ENCODE measurements around the gene IGF1R. TPM values are rescaled to one million over a fixed set of nuclear protein-coding genes. Genes with fewer than 3 reads are reported as not detected.

IGF1R gene
- total RNA-seq, 1 donor from 2014 or later: 131 TPM

DNA sequence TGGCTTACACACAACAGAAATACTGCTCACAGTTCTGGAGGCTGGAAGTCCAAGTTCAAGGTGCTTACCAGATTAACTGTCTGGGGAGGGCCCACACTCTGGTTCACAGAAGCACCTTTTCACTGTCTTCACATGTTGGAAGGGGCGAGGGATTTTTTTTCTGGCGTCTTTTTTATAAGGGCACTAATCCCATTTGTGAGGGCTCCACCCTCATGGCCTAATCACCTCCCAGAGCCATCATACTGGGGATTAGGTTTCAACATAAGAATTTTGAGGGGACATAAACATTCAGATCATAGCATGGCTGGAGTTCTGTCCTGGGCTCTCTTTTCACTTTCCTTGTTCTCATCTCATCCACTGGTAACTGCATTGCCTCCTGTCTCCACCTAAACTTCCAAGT lies 63.5 kb downstream of the IGF1R start:
- Mint-ChIP-seq H3K27ac (ENCODE audit: unreplicated experiment) (peak overlapping the region; percentile 54), H3K4me1 (ENCODE audit: unreplicated experiment) (peaks cover 64% of the 10 kb centered on the region), H3K4me3 (ENCODE audit: unreplicated experiment) (peak overlapping the region; percentile 13)

DNA sequence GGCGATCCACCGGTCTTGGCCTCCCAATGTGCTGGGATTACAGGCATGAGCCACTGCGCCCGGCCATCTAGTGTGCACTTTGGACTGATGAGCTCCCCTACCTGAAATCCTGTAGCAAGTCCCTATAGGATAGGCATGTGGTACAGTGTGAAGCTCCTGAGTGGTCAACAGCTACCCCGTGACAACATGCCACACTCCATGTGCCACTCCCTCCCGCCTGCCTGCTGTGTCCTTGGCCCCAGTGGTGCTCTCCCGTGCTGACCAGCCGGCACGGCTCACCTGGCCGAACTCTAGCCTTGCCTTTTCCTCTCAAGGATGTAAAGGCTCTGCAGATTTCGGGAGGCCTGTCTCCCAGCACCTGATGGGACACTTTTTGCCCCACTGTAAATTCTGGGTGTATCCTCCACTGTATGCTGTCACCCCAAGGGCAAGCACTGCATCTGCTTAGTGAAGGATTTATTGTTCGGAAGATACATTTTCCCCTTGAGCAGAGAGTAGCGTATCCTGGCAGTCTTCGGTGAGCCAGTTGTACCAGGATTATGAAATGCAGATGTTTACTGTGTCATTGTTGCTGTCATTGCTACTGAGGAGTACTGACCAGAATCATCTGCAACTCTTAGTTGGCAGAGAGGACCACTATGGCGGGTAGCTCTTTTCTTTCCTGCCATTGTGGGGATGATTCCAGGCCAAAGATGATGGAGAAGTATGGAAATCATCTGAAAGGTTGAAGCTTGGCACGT lies 64.7 kb downstream of the IGF1R start:
- H3K27me3 Mint-ChIP-seq (ENCODE audit: unreplicated experiment): peaks cover 8% of the 10 kb centered on the region
- H3K36me3 Mint-ChIP-seq (ENCODE audit: low read depth, unreplicated experiment): peaks cover 18% of the 10 kb centered on the region
- peaks cover 72% of the 10 kb centered on the region for H3K4me1 Mint-ChIP-seq (ENCODE audit: unreplicated experiment)
- no peak overlapping the region for H3K4me3 Mint-ChIP-seq (ENCODE audit: unreplicated experiment)
- no peaks in the 10 kb centered on the region for H3K9me3 Mint-ChIP-seq (ENCODE audit: unreplicated experiment)
- no peak for DNase-seq (ENCODE audit: low spot score)
- TF ChIP-seq, protein P1, sequence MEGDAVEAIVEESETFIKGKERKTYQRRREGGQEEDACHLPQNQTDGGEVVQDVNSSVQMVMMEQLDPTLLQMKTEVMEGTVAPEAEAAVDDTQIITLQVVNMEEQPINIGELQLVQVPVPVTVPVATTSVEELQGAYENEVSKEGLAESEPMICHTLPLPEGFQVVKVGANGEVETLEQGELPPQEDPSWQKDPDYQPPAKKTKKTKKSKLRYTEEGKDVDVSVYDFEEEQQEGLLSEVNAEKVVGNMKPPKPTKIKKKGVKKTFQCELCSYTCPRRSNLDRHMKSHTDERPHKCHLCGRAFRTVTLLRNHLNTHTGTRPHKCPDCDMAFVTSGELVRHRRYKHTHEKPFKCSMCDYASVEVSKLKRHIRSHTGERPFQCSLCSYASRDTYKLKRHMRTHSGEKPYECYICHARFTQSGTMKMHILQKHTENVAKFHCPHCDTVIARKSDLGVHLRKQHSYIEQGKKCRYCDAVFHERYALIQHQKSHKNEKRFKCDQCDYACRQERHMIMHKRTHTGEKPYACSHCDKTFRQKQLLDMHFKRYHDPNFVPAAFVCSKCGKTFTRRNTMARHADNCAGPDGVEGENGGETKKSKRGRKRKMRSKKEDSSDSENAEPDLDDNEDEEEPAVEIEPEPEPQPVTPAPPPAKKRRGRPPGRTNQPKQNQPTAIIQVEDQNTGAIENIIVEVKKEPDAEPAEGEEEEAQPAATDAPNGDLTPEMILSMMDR (IDR thresholded peaks at IDR 0.05; ENCODE audit: unreplicated experiment): no peak
- H3K27ac Mint-ChIP-seq (ENCODE audit: unreplicated experiment): peak overlapping the region; percentile 40

More for the DNA sequence above, 63.5 kb downstream of the IGF1R start:
- DNase-seq (ENCODE audit: low spot score): no peak
- TF ChIP-seq, protein P1 (IDR thresholded peaks at IDR 0.05; ENCODE audit: unreplicated experiment): no peak
- Mint-ChIP-seq H3K27me3 (ENCODE audit: unreplicated experiment) (peaks cover 8% of the 10 kb centered on the region), H3K9me3 (ENCODE audit: unreplicated experiment) (no peaks in the 10 kb centered on the region), H3K36me3 (ENCODE audit: low read depth, unreplicated experiment) (peaks cover 20% of the 10 kb centered on the region)

DNA sequence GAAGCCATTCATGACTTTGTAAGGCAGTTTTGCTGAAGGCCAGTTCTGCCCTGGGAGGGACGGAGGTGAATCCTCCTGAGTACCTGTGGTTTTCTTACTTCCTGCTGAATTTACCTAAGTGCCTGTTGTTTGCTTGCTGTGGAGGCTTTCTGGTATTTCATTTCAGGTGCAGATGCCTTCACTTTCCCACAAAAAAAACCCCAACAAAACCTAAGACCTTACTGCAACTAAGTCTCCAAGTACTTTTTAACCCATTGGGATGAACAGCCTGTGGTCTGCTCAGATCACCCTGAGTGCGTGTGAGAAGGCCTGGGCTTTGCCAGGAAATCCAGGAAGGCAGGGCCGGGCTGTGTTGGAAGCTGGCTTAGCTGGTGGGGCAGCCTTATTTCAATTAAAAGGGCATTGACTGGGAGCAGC lies 65.3 kb downstream of the IGF1R start:
- H3K9me3 Mint-ChIP-seq (ENCODE audit: unreplicated experiment): no peaks in the 10 kb centered on the region
- peak; percentile 17 for DNase-seq (ENCODE audit: low spot score)
- H3K4me3 Mint-ChIP-seq (ENCODE audit: unreplicated experiment): no peak overlapping the region
- H3K27me3 Mint-ChIP-seq (ENCODE audit: unreplicated experiment): peaks cover 10% of the 10 kb centered on the region
- TF ChIP-seq, protein P1 (IDR thresholded peaks at IDR 0.05; ENCODE audit: unreplicated experiment): no peak
- H3K36me3 Mint-ChIP-seq (ENCODE audit: low read depth, unreplicated experiment): peaks cover 12% of the 10 kb centered on the region
- no peak overlapping the region for H3K27ac Mint-ChIP-seq (ENCODE audit: unreplicated experiment)
- H3K4me1 Mint-ChIP-seq (ENCODE audit: unreplicated experiment): peaks cover 72% of the 10 kb centered on the region

DNA sequence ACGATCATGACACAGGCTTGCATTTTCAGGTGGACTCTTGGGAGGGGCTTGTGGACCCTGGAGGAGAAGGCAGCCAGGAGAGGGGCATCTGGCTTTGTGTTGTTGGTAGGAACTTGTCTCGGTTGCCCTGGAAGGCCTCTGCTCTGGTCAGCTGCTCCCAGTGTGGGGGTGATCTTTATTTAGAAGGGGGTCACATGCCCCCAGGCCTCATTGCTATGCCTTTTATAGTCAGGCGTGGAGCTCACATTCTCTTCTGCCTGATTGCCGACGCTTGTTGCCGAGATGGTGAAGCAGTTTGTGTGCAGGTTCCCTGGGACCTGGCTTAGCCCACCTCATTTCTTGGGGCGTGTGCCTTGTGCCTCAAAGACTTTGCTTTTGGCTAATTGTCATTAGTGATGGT lies 66.6 kb downstream of the IGF1R start:
- Mint-ChIP-seq H3K4me1 (ENCODE audit: unreplicated experiment) (peaks cover 78% of the 10 kb centered on the region), H3K36me3 (ENCODE audit: low read depth, unreplicated experiment) (peaks cover 10% of the 10 kb centered on the region), H3K4me3 (ENCODE audit: unreplicated experiment) (no peak overlapping the region), H3K27me3 (ENCODE audit: unreplicated experiment) (peaks cover 10% of the 10 kb centered on the region), H3K27ac (ENCODE audit: unreplicated experiment) (peak overlapping the region; percentile 72), H3K9me3 (ENCODE audit: unreplicated experiment) (no peaks in the 10 kb centered on the region)
- no peak for DNase-seq (ENCODE audit: low spot score)
- TF ChIP-seq, protein P1 (IDR thresholded peaks at IDR 0.05; ENCODE audit: unreplicated experiment): no peak

DNA sequence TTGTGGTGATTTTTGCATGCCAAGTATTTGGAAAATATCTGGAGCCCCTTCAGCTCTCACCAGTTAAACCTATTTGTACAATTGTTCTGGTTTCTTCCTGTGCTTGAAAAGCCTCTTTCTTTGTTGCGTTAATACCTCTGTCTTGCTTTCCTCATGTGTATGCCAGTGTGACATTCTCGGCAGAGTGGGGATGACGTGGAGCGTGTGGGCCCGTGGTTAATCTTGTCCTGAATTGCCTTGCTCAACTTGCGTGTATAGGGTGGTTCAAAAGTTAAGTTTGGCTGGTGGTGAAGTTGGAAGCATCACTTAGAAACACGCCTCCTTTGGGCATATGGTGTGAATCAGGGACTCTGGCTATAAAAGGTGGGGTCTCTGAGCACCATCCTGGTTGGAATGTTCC lies 67.1 kb downstream of the IGF1R start:
- Mint-ChIP-seq H3K36me3 (ENCODE audit: low read depth, unreplicated experiment) (peaks cover 10% of the 10 kb centered on the region), H3K4me3 (ENCODE audit: unreplicated experiment) (no peak overlapping the region), H3K27me3 (ENCODE audit: unreplicated experiment) (peaks cover 12% of the 10 kb centered on the region), H3K9me3 (ENCODE audit: unreplicated experiment) (no peaks in the 10 kb centered on the region), H3K27ac (ENCODE audit: unreplicated experiment) (peak overlapping the region; percentile 72), H3K4me1 (ENCODE audit: unreplicated experiment) (peaks cover 83% of the 10 kb centered on the region)
- no peak for DNase-seq (ENCODE audit: low spot score)
- TF ChIP-seq, protein P1 (IDR thresholded peaks at IDR 0.05; ENCODE audit: unreplicated experiment): no peak

Measured in endothelial cell (in vitro differentiated cells).